Nephron progenitor cell (in vitro differentiated cells): ENCODE measurements around the gene TOP2A.
A peak's percentile ranks its signal among the peaks of the same experiment; 100 is the strongest.
"Not testable (repeated sequence)": the region's sequence is repeated elsewhere in the genome, so short reads cannot be mapped to it uniquely, and the experiment has no call there.

Source experiments
- DNase-seq: peaks from one replicate; pipeline ENCODE4 v3.0.0; 2021
- H3K27ac Mint-ChIP-seq: 2 replicates; pipeline ENCODE4 v1.8.0; 2021; ENCODE audit warnings: mild to moderate bottlenecking, moderate library complexity, mixed read lengths
- H3K27me3 Mint-ChIP-seq: 2 replicates; pipeline ENCODE4 v1.8.0; 2021; ENCODE audit warnings: mild to moderate bottlenecking, low read depth, mixed read lengths; ENCODE audit not compliant: poor library complexity
- H3K36me3 Mint-ChIP-seq: 2 replicates; pipeline ENCODE4 v1.8.0; 2021; ENCODE audit warnings: low read depth, mixed read lengths
- H3K4me1 Mint-ChIP-seq: 2 replicates; pipeline ENCODE4 v1.8.0; 2021; ENCODE audit warnings: mixed read lengths
- H3K4me3 Mint-ChIP-seq: 2 replicates; pipeline ENCODE4 v1.8.0; 2021; ENCODE audit warnings: mild to moderate bottlenecking, moderate library complexity, mixed read lengths
- H3K9me3 Mint-ChIP-seq: 2 replicates; pipeline ENCODE4 v1.8.0; 2021; ENCODE audit warnings: mild to moderate bottlenecking, moderate library complexity, mixed read lengths
- CTCF ChIP-seq: fragments of 200-600 bp; sonication (generic); IDR thresholded peaks from 2 replicates; pipeline ENCODE4 v1.5.0; 2021; ENCODE audit warnings: antibody characterized with exemption

The TOP2A gene

GRCh38 chr17:40407460-40407859 is 10.2 kb downstream of the TOP2A start:
- Mint-ChIP-seq H3K36me3 (peaks cover 60% of the 10 kb centered on the region), H3K27ac (no peak overlapping the region), H3K4me3 (no peak overlapping the region), H3K27me3 (no peaks in the 10 kb centered on the region), H3K9me3 (no peaks in the 10 kb centered on the region), H3K4me1 (no peaks in the 10 kb centered on the region)
- no peak for TF ChIP-seq CTCF
- no peak for DNase-seq

- Mint-ChIP-seq H3K27ac (no peak overlapping the region), H3K4me3 (no peak overlapping the region), H3K9me3 (no peaks in the 10 kb centered on the region)
These were observed 13.7 kb downstream of the TOP2A start for GRCh38 chr17:40404003-40404402.

GRCh38 chr17:40402668-40403067 is 15.0 kb downstream of the TOP2A start:
- no peaks in the 10 kb centered on the region for H3K27me3 Mint-ChIP-seq
- no peak for DNase-seq
- H3K27ac Mint-ChIP-seq: no peak overlapping the region
- H3K4me1 Mint-ChIP-seq: no peaks in the 10 kb centered on the region
- H3K9me3 Mint-ChIP-seq: no peaks in the 10 kb centered on the region
- TF ChIP-seq CTCF: no peak
- peaks cover 75% of the 10 kb centered on the region for H3K36me3 Mint-ChIP-seq
- H3K4me3 Mint-ChIP-seq: no peak overlapping the region

More at GRCh38 chr17:40404003-40404402, 13.7 kb downstream of the TOP2A start:
- H3K27me3 Mint-ChIP-seq: no peaks in the 10 kb centered on the region
- peaks cover 67% of the 10 kb centered on the region for H3K36me3 Mint-ChIP-seq
- TF ChIP-seq CTCF: no peak
- H3K4me1 Mint-ChIP-seq: no peaks in the 10 kb centered on the region
- no peak for DNase-seq

- Mint-ChIP-seq H3K9me3 (no peaks in the 10 kb centered on the region), H3K36me3 (peaks cover 75% of the 10 kb centered on the region), H3K4me1 (no peaks in the 10 kb centered on the region), H3K4me3 (no peak overlapping the region), H3K27me3 (no peaks in the 10 kb centered on the region), H3K27ac (no peak overlapping the region)
- no peak for DNase-seq
- peak; percentile 50 for TF ChIP-seq CTCF
These were observed 18.5 kb downstream of the TOP2A start for GRCh38 chr17:40399185-40399584.

- H3K4me3 Mint-ChIP-seq, DNase-seq, H3K27ac Mint-ChIP-seq, H3K9me3 Mint-ChIP-seq, H3K27me3 Mint-ChIP-seq, H3K4me1 Mint-ChIP-seq: not testable (repeated sequence)
- peaks cover 38% of the 10 kb centered on the region for H3K36me3 Mint-ChIP-seq
These were observed 31.1 kb downstream of the TOP2A start for GRCh38 chr17:40386555-40386954.

GRCh38 chr17:40382251-40382650 is 35.4 kb downstream of the TOP2A start:
- no peaks in the 10 kb centered on the region for H3K27me3 Mint-ChIP-seq
- DNase-seq: no peak

More at GRCh38 chr17:40382251-40382650, 35.4 kb downstream of the TOP2A start:
- H3K4me1 Mint-ChIP-seq: no peaks in the 10 kb centered on the region
- H3K4me3 Mint-ChIP-seq: no peak overlapping the region
- peaks cover under 1% of the 10 kb centered on the region for H3K36me3 Mint-ChIP-seq
- H3K27ac Mint-ChIP-seq: no peak overlapping the region
- H3K9me3 Mint-ChIP-seq: no peaks in the 10 kb centered on the region
- TF ChIP-seq CTCF: no peak
